Measurements from ENCODE around the gene VCX3B.
A peak's percentile ranks its signal among the peaks of the same experiment; 100 is the strongest.
"Not testable (repeated sequence)": the region's sequence is repeated elsewhere in the genome, so short reads cannot be mapped to it uniquely, and the experiment has no call there.

Gene VCX3B

GRCh38 chrX:8464530-8464929, at the start of gene VCX3B:
TSS of gene VCX3B (plus strand) at chrX:8464830. CDS start at chrX:8465451, 621 bp downstream.
- DNase-seq: not testable (repeated sequence)

DNA sequence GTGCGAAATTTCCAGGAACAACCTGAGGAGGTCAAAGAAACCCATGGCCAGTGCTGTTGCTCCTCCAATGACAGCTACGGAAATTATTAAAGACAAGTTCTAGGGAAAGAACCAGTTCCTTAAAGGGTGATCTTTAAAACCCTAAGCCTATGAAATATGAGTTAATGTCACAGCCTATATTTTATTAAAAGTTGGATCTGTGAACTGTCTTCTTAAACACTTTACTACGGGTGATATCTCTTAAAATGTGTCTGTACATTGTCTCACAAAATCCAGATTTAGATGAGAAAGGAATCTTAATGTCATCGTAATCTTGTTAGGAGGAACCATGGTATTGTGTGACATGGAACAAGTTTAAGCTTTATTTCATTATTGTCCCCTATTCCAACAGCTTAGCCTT, 46.3 kb upstream of the VCX3B start:
- DNase-seq: no peak

DNA sequence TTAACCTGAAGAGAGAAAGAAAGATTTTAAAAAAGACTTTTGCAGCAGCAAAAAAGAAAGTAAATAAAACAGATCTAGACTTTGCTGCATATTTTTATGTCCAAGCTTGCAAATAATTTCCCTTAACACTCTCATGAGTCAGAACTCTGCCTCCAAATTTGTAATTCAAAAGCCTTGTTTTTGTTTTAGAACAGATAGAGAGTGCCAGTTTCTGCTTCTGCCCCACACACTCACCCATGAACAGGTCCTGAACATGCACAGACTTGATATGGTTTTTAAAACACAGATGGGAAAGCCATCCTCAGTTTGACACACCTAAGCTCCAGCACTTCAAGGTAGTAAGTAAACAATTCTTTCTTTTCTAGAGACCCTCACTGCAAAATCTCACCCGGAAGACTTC, 39.7 kb upstream of the VCX3B start:
- DNase-seq: no peak

DNA sequence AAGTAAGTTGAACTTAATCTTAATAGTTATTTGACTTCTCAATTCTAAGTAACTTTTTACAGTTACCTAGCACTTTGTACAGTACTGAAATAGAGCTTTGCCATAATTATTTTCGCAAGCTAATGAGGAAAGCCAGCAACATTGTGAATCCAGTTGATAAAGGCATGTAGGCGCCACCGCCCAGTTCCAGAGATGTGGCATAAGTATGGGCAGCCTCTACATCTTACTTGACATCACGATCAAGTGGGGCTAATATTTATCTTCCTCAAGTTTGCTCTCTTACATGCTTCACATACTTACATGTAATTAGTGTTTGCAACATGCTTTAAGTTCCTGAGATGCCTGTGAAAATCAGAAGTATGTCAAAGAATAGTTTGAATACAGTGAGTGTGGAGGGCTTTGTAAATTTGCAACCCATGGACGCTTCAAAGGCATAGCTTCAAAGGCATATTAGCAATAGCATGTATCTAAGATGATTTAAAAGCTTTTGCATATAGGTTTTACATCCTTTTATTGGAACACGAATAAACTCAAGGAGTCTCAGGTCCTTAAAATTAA, 34.9 kb upstream of the VCX3B start:
- DNase-seq: no peak

DNA sequence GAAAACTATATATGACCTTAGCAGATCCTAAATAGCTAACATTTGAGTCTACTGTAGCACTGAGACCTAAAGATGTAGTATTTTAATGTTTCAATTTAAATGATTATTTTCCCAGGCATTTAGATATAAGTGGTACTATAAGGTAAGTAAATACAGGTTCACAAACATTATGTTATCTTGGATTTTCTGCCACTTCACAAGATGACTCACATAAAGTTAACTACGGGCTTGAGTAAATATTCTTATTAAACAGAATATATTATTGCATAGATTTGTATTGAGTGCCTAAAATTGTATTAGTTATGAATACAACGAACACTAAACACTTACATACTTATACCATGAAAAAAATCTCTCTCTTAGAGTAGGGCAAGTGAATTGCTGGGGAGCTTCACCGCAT, 34.2 kb upstream of the VCX3B start:
- DNase-seq: peak; percentile 27

GRCh38 chrX:8432396-8432795, 32.2 kb upstream of the VCX3B start:
- no peak for DNase-seq

GRCh38 chrX:8433109-8434062, 31.2 kb upstream of the VCX3B start:
- peak; percentile 19 for DNase-seq

- DNase-seq: no peak
Observed at GRCh38 chrX:8447368-8447767, 17.3 kb upstream of the VCX3B start.

DNA sequence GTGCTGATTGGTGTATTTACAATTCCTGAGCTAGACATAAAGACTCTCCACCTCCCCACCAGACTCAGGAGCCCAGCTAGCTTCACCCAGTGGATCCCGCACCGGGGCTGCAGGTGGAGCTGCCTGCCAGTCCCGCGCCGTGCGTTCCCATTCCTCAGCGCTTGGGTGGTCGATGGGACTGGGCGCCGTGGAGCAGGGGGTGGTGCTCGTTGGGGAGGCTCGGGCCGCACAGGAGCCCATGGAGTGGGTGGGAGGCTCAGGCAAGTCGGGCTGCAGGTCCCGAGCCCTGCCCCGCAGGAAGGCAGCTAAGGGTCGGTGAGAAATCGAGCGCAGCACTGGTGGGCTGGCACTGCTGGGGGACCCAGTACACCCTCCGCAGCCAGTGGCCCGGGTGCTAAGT, 12.3 kb upstream of the VCX3B start:
- not testable (repeated sequence) for DNase-seq

DNA sequence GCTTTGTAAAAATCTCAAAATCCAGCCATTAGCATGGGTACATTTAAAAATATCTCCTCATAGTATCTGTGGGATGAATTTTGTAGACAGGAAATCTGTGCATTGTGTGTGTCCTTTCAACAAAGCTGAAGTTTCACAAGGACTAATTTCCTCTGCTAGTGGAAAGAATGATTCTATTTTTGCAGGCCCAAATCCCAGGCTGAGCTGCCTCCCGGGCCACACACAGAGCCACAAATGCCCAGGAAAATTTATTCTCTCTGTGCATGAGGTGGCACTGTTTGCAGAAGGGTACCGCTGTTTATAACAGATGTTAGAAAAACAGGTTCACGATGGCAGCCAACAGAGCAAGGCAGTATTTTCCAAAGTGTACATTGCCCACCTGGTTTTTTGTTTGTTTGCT, 11.0 kb upstream of the VCX3B start:
- no peak for DNase-seq

GRCh38 chrX:8455557-8455956, 9.1 kb upstream of the VCX3B start:
- DNase-seq: peak; percentile 0

- DNase-seq: no peak
Observed at GRCh38 chrX:8462488-8462887, 2.1 kb upstream of the VCX3B start.

DNA sequence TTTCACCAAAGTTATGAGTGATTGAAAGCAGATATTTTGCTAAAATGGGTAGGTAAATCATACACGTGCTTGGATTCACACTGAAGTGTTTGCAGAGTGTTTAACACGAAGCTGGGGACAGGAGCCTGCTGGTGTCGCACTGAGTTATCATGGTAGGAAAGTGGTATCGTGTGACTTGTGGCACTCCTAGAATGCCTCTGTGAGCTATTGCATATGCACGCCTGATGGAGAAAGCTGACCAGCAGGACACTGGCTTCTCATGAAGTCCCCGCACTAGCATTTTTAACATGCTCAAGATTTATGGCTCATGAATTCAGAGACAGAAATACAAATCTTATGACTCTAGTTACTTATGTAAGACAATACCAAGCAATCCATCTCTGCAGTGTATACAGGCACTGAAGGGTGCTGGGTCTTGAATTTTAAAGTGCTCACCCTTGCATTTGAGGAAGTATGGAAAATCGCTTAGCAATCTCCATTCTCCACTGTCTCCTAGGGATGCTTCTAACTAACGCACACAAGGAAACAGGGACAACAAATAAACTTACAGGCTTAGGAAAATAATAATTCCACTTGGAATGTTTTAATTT, 19.8 kb downstream of the VCX3B start:
- DNase-seq: peak; percentile 70

- DNase-seq: not testable (repeated sequence)
Observed at GRCh38 chrX:8495036-8495435, 30.4 kb downstream of the VCX3B start.

DNA sequence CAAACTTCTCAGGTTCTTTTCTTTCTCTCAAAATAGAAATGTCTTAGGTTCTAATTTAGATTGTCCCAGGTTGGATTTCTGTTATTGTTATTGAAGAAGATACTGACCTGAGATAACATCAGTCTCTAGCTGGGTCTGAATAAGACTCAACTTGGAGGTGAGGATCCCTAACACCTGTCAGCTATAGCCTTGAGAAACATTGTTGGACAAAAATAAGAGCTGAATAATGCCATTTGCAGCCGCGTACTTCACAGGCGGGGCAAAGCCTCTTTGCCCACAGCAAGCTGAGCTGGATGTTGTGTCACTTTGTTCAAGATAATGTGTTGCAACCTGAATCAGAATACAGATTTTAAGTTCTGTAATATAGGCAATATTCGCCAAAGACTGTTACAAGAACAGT, 35.6 kb downstream of the VCX3B start:
- DNase-seq: no peak

DNA sequence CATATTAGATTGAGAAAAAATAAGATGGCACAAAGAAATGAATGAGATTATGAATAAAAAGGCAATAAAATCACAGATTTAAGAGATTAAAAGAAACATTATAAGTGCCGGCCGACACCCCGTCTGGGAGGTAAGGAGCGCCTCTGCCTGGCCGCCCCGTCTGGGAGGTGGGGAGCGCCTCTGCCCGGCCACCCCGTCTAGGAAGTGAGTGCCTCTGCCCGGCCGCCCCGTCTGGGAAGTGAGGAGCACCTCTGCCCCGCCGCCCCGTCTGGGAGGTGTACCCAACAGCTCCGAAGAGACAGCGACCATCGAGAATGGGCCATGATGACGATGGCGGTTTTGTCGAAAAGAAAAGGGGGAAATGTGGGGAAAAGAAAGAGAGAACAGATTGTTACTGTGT, 37.5 kb downstream of the VCX3B start:
- not testable (repeated sequence) for DNase-seq

DNA sequence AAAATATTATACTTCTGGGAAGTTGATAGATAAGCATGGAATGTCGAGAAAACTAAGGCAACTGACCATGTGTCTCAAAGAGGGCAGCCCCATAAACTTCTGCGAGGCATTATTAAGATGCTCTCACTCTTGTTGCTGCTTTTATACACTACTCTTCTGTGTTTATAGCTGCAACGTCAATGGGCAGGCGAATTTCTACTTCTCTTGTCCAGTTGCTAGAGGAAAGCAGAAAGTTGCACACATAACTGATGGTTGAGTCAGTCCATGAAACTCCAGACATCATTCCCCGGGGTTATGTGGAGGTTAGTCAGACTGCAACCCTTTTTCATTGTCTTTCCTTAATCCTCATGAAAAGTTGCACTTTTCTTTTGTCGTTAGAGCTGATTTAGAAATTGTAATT, 39.8 kb downstream of the VCX3B start:
- DNase-seq: no peak
